Ammon's horn (tissue), 1 donor: ENCODE data around the gene CCDC74A.
"Not testable (repeated sequence)": the region's sequence is repeated elsewhere in the genome, so short reads cannot be mapped to it uniquely, and the experiment has no call there.

Experiments
- DNase-seq: peaks from one replicate; pipeline ENCODE4 v3.0.0-alpha.2; 2016; ENCODE audit warnings: low spot score

Gene CCDC74A

GRCh38 chr2:131566371-131566770 is 38.7 kb downstream of the CCDC74A start:
- no peak for DNase-seq

- DNase-seq = peak; percentile 71
These were observed 40.2 kb downstream of the CCDC74A start for GRCh38 chr2:131567891-131568290.

GRCh38 chr2:131568401-131568800 is 40.7 kb downstream of the CCDC74A start:
- DNase-seq = not testable (repeated sequence)

- no peak for DNase-seq
These were observed 44.5 kb downstream of the CCDC74A start for GRCh38 chr2:131572175-131572574.

- DNase-seq = no peak
These were observed 50.1 kb downstream of the CCDC74A start for GRCh38 chr2:131577812-131578211.

GRCh38 chr2:131580187-131580586 is 52.5 kb downstream of the CCDC74A start:
- DNase-seq = no peak
